RKO (cell line): ENCODE data around the gene ALDOB.
"Not testable (repeated sequence)": the region's sequence is repeated elsewhere in the genome, so short reads cannot be mapped to it uniquely, and the experiment has no call there.

Experiments used
- DNase-seq: peaks from one replicate; pipeline ENCODE4 v3.0.0-alpha.2; 2016; ENCODE audit warnings: low spot score

The ALDOB gene

GRCh38 chr9:101421653-101422065 is 13.9 kb downstream of the ALDOB start:
- no peak for DNase-seq

- no peak for DNase-seq
Observed at GRCh38 chr9:101419863-101420262, 15.7 kb downstream of the ALDOB start.

- peak; percentile 37 for DNase-seq
Observed at GRCh38 chr9:101418518-101419430, 16.8 kb downstream of the ALDOB start.

GRCh38 chr9:101417977-101418376 is 17.6 kb downstream of the ALDOB start:
- DNase-seq: no peak

GRCh38 chr9:101417389-101417788 is 18.2 kb downstream of the ALDOB start:
- no peak for DNase-seq

- DNase-seq: no peak
Observed at GRCh38 chr9:101415578-101415977, 20.0 kb downstream of the ALDOB start.

GRCh38 chr9:101414839-101415238 is 20.7 kb downstream of the ALDOB start:
- DNase-seq: no peak

- no peak for DNase-seq
Observed at GRCh38 chr9:101409079-101409477, 26.5 kb downstream of the ALDOB start.

GRCh38 chr9:101408374-101409078 is 27.0 kb downstream of the ALDOB start:
- no peak for DNase-seq

- no peak for DNase-seq
Observed at GRCh38 chr9:101403516-101404285, 31.9 kb downstream of the ALDOB start.

GRCh38 chr9:101400120-101400519 is 35.5 kb downstream of the ALDOB start:
- peak; percentile 41 for DNase-seq

- DNase-seq: peak; percentile 30
Observed at GRCh38 chr9:101399643-101399970, 36.0 kb downstream of the ALDOB start.

GRCh38 chr9:101398930-101399642 is 36.5 kb downstream of the ALDOB start:
- DNase-seq: peak; percentile 46

GRCh38 chr9:101398068-101398929 is 37.3 kb downstream of the ALDOB start, which contains the start of the genes MRPL50 and ZNF189:
Gene MRPL50, minus strand, starts transcription at chr9:101398618. Its CDS starts 26 bp downstream, at chr9:101398592.
Gene ZNF189, plus strand, starts transcription at chr9:101398851. Its CDS starts 306 bp downstream, at chr9:101399157.
- peak; percentile 100 for DNase-seq

- peak; percentile 55 for DNase-seq
Observed at GRCh38 chr9:101397746-101398067, 37.9 kb downstream of the ALDOB start.

GRCh38 chr9:101394687-101395086 is 40.9 kb downstream of the ALDOB start:
- no peak for DNase-seq

GRCh38 chr9:101393135-101393534 is 42.4 kb downstream of the ALDOB start:
- no peak for DNase-seq

- DNase-seq: no peak
Observed at GRCh38 chr9:101388507-101388993, 47.0 kb downstream of the ALDOB start.

- peak; percentile 56 for DNase-seq
Observed at GRCh38 chr9:101387871-101388506, 47.6 kb downstream of the ALDOB start.

- DNase-seq: not testable (repeated sequence)
Observed at GRCh38 chr9:101384873-101385536, 50.6 kb downstream of the ALDOB start, which contains the start of gene BAAT. Gene BAAT, minus strand, starts transcription at chr9:101385006. Its CDS starts 13,602 bp downstream, at chr9:101371404.
